Measurements from ENCODE around the gene WDR18.
"Not testable (repeated sequence)": the region's sequence is repeated elsewhere in the genome, so short reads cannot be mapped to it uniquely, and the experiment has no call there.

Gene WDR18

GRCh38 chr19:1009981-1010538 lies 25.9 kb downstream of the WDR18 start:
- DNase-seq = no peak

- DNase-seq = no peak
Measured at GRCh38 chr19:1010586-1011510, 26.7 kb downstream of the WDR18 start.

GRCh38 chr19:1011831-1012333 lies 27.7 kb downstream of the WDR18 start:
- DNase-seq = no peak

- DNase-seq = no peak
Measured at GRCh38 chr19:1012334-1012733, 28.2 kb downstream of the WDR18 start.

- DNase-seq = no peak
Measured at GRCh38 chr19:1013218-1013617, 29.1 kb downstream of the WDR18 start.

- DNase-seq = no peak
Measured at GRCh38 chr19:1014161-1015060, 30.3 kb downstream of the WDR18 start.

- no peak for DNase-seq
Measured at GRCh38 chr19:1015061-1015781, 31.1 kb downstream of the WDR18 start.

- DNase-seq = no peak
Measured at GRCh38 chr19:1015782-1016646, 31.9 kb downstream of the WDR18 start.

GRCh38 chr19:1016647-1017114 lies 32.5 kb downstream of the WDR18 start:
- DNase-seq = no peak

- DNase-seq = no peak
Measured at GRCh38 chr19:1017115-1017905, 33.2 kb downstream of the WDR18 start.

- no peak for DNase-seq
Measured at GRCh38 chr19:1017906-1018305, 33.8 kb downstream of the WDR18 start.

- no peak for DNase-seq
Measured at GRCh38 chr19:1018393-1018792, 34.2 kb downstream of the WDR18 start.

- DNase-seq = no peak
Measured at GRCh38 chr19:1018932-1019615, 34.9 kb downstream of the WDR18 start.

- no peak for DNase-seq
Measured at GRCh38 chr19:1019616-1019961, 35.4 kb downstream of the WDR18 start.

GRCh38 chr19:1019980-1020867 lies 36.1 kb downstream of the WDR18 start:
- peak; percentile 53 for DNase-seq

GRCh38 chr19:1020868-1021425 lies 36.8 kb downstream of the WDR18 start, which contains the start of gene TMEM259:
TSS of gene TMEM259 (minus strand) at chr19:1021123. CDS start at chr19:1020996, 127 bp downstream.
- peak; percentile 98 for DNase-seq

- DNase-seq = not testable (repeated sequence)
Measured at GRCh38 chr19:1023883-1024188, 39.7 kb downstream of the WDR18 start.

GRCh38 chr19:1025080-1025479 lies 40.9 kb downstream of the WDR18 start:
- not testable (repeated sequence) for DNase-seq
